Right cardiac atrium (tissue), 5 donors: ENCODE data around the gene SLC6A8. TPM values are rescaled to one million over a fixed set of nuclear protein-coding genes. Genes with fewer than 3 reads are reported as not detected.

Source experiments
- ATAC-seq, 2 donors: fragments of 200-7000 bp; cut with Tn5 transposase; one replicate each; pipeline versions ENCODE4 v1.8.0 to v1.9.1; 2020; ENCODE audit warnings: moderate library complexity in 2 of 2, mild to moderate bottlenecking in 1 of 2
- DNase-seq, 3 donors: peaks; one replicate each; pipeline ENCODE4 v3.0.0-alpha.2; 2020
- H3K27ac ChIP-seq: one replicate; pipeline ENCODE4 v1.5.1; 2013; ENCODE audit warnings: mild to moderate bottlenecking, low read length, control low read depth, moderate library complexity
- H3K27me3 ChIP-seq: one replicate; pipeline ENCODE4 v1.6.1; 2013; ENCODE audit not compliant: control insufficient read depth, insufficient read depth
- H3K4me1 ChIP-seq: one replicate; pipeline ENCODE4 v1.6.1; 2013; ENCODE audit warnings: low read length; ENCODE audit not compliant: control insufficient read depth, insufficient read depth
- H3K4me3 ChIP-seq: one replicate; pipeline ENCODE4 v1.5.1; 2013; ENCODE audit warnings: low read length, control low read depth
- H3K9me3 ChIP-seq: one replicate; pipeline ENCODE4 v1.6.1; 2013; ENCODE audit warnings: low read length; ENCODE audit not compliant: control insufficient read depth
- WGBS: extraction: QIAGEN DNeasy Blood & Tissue Kit; methylation state at CpG from one replicate; pipeline ENCODE4 v1.1.7; 2013; 5-methylcytosine and 5-hydroxymethylcytosine counted together
- intact Hi-C, 4 donors: fragments of 100-400 bp; cut with DNase I; formaldehyde crosslinking; loops; one replicate each; pipeline versions ENCODE4 v1.11.0 to v1.14.0; 2022 to 2023
- polyA plus RNA-seq: library from polyadenylated mRNA; stranded (reverse); fragments of 200-250 nt; gene quantifications from one replicate; pipeline ENCODE4 v1.2.3, GENCODE V29; 2013
- total RNA-seq, 4 donors: library from RNA; stranded (reverse); fragmentation: NEBNext Ultra II Directional; extraction: Animal tissue kit (Norgen Biotek cat#: 25700); gene quantifications; one replicate each; pipeline ENCODE4 v1.2.1, GENCODE V29; 2021
- donor health status: healthy with polysubstance abuse.
- donor health status: DM: no; HTN: yes; CAD: no.
- donor health status: DM: no; HTN: no; CAD: no.
- donor health status: DM: no; HTN: yes; CAD: no; lungs with severe emphysema.
- donor health status: DM: yes; HTN: yes; CAD: no.

SLC6A8 gene
- total and polyA plus RNA-seq, 5 donors: 107 to 191 (median 140) TPM

- Histone ChIP-seq H3K27ac (no peak overlapping the region), H3K4me1 (no peaks in the 10 kb centered on the region), H3K4me3 (no peak overlapping the region), H3K9me3 (no peaks in the 10 kb centered on the region), H3K27me3 (no peaks in the 10 kb centered on the region)
- intact Hi-C loops: loop anchor here in 1 of 4 donors (10.0 kb wide), 1 partner anchor 95 kb away; no protein-coding TSS in a partner anchor
- WGBS: 85% methylated on average over 26 of the region's 26 CpGs
- peak; percentile 40 to 64 for ATAC-seq
- DNase-seq: peak in 1 of 3 donors; percentile 62
These were observed 38.4 kb upstream of the SLC6A8 start for GRCh38 chrX:153649178-153649914.

- no peak for ATAC-seq
- 75% methylated on average over 41 of the region's 41 CpGs for WGBS
- no peaks in the 10 kb centered on the region for H3K27me3 ChIP-seq
- peak in 1 of 3 donors; percentile 62 for DNase-seq
- H3K4me3 ChIP-seq: no peak overlapping the region
- intact Hi-C loops: loop anchor here in 1 of 4 donors (10.0 kb wide), 1 partner anchor 95 kb away; no protein-coding TSS in a partner anchor
- H3K4me1 ChIP-seq: no peaks in the 10 kb centered on the region
- H3K9me3 ChIP-seq: no peaks in the 10 kb centered on the region
- no peak overlapping the region for H3K27ac ChIP-seq
These were observed 37.6 kb upstream of the SLC6A8 start for GRCh38 chrX:153649915-153650782.

GRCh38 chrX:153650959-153651358 is 36.8 kb upstream of the SLC6A8 start:
- H3K27me3 ChIP-seq: no peaks in the 10 kb centered on the region
- no peak overlapping the region for H3K27ac ChIP-seq
- 92% methylated on average over 13 of the region's 13 CpGs for WGBS
- no peaks in the 10 kb centered on the region for H3K4me1 ChIP-seq
- DNase-seq (peak in 1 of 3 donors; percentile 26), ATAC-seq (no peak)
- H3K4me3 ChIP-seq: no peak overlapping the region
- no peaks in the 10 kb centered on the region for H3K9me3 ChIP-seq
- intact Hi-C loops: no loop called here

GRCh38 chrX:153651540-153652079 is 36.1 kb upstream of the SLC6A8 start:
- H3K4me1 ChIP-seq: no peaks in the 10 kb centered on the region
- WGBS: 77% methylated on average over 9 of the region's 9 CpGs

DNA sequence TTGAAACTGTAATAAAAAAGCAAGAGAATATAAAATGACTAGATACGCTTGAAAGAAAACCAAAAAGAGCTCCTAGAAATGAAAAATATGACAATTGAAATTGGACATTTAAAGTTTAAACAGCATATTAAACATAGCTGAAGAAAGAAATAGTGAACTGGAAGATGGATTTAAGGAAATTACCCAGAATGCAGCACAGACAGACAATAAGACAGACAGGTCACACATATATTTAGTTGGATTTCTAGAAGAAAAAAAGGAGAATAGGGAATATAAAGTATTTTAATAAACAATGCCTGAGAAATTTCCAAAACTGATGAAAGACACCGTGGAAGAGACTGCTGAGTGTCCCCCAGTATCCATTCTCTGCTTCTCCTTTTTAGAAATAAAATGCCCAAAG is 34.2 kb upstream of the SLC6A8 start:
- no peak for DNase-seq
- no peak overlapping the region for H3K4me3 ChIP-seq
- intact Hi-C loops: no loop called here
- ATAC-seq: no peak
- 91% methylated on average over 2 of the region's 2 CpGs for WGBS
- H3K4me1 ChIP-seq: no peaks in the 10 kb centered on the region
- H3K9me3 ChIP-seq: no peaks in the 10 kb centered on the region
- H3K27ac ChIP-seq: no peak overlapping the region
- H3K27me3 ChIP-seq: no peaks in the 10 kb centered on the region

More at GRCh38 chrX:153651540-153652079, 36.1 kb upstream of the SLC6A8 start:
- H3K27ac ChIP-seq: no peak overlapping the region
- DNase-seq (no peak), ATAC-seq (no peak)
- H3K27me3 ChIP-seq: no peaks in the 10 kb centered on the region
- intact Hi-C loops: no loop called here
- H3K9me3 ChIP-seq: no peaks in the 10 kb centered on the region
- no peak overlapping the region for H3K4me3 ChIP-seq

GRCh38 chrX:153657161-153657560 is 30.6 kb upstream of the SLC6A8 start:
- Histone ChIP-seq H3K4me3 (no peak overlapping the region), H3K27me3 (no peaks in the 10 kb centered on the region), H3K27ac (no peak overlapping the region), H3K4me1 (no peaks in the 10 kb centered on the region), H3K9me3 (no peaks in the 10 kb centered on the region)
- WGBS: 87% methylated on average over 9 of the region's 9 CpGs
- DNase-seq: no peak
- ATAC-seq: no peak
- intact Hi-C loops: no loop called here

DNA sequence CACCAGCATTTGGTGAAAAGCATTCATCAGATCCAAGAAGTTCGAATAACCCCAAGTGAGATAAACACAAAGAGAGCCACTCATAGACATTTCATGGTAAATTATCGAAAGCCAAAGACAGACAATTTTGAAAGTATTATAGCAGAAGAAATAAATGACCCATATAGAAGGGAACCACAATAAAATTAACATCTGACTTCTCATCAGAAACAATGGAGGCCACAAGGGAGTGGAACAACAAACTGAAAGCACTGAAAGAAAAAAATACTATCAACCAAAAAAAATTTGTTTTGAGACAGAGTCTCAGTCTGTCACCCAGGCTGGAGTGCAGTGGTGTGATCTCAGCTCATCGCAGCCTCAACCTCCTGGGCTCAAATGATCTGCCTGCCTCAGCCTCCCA is 28.5 kb upstream of the SLC6A8 start:
- intact Hi-C loops: no loop called here
- no peak overlapping the region for H3K27ac ChIP-seq
- ATAC-seq: no peak
- no peaks in the 10 kb centered on the region for H3K9me3 ChIP-seq
- no peak overlapping the region for H3K4me3 ChIP-seq
- DNase-seq: no peak
- WGBS: 88% methylated on average over 3 of the region's 3 CpGs
- no peaks in the 10 kb centered on the region for H3K27me3 ChIP-seq
- no peaks in the 10 kb centered on the region for H3K4me1 ChIP-seq

DNA sequence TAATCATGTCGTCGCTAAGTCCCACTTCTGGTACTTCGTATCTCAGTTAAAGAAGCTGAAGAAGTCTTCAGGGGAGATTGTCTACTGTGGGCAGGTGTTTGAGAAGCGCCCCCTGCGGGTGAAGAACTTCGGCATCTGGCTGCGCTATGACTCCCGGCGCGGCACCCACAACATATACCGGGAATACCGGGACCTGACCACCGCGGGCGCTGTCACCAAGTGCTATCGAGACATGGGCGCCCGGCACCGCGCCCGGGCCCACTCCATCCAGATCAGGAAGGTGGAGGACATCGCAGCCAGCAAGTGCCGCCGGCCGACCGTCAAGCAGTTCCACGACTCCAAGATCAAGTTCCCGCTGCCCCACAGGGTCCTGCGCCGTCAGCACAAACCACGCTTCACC is 25.5 kb upstream of the SLC6A8 start:
- H3K4me3 ChIP-seq: no peak overlapping the region
- no peaks in the 10 kb centered on the region for H3K4me1 ChIP-seq
- H3K27ac ChIP-seq: no peak overlapping the region
- no peaks in the 10 kb centered on the region for H3K9me3 ChIP-seq
- 4% methylated on average over 31 of the region's 31 CpGs for WGBS
- no peak for ATAC-seq
- H3K27me3 ChIP-seq: no peaks in the 10 kb centered on the region
- intact Hi-C loops: loop anchor here in 3 of 4 donors (10.0 kb wide), 3 partner anchors 47 to 117 kb away; no protein-coding TSS in a partner anchor
- peak in 2 of 3 donors; percentile 76 to 83 for DNase-seq

DNA sequence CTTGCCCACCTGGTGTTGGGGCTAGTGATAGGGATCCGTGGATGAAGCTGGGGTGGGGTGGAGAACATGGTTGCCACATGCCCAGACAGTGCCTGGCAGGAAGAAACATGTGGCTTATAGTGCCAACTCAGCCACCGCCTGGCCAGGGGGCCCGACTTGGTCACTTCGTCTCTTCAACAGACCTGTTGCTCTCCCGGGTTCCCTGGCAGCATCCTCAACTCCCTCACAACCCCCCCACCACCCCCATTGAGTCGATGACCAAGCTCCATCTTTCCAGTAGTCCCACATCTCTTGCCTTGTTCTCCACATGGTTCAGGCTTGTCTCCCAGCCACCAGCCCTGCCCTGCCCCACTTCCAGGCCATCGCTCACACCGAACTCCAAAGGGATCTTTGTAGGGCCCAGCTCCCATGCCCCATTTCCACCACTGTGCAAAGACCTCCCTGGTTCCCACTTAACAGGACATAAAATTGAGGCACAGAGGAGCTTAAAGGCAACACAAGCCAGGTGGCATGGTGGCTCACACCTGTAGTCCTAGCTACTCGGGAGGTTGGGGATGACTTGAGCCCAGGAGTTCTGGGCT is 21.9 kb upstream of the SLC6A8 start:
- ATAC-seq (no peak), DNase-seq (no peak)
- Histone ChIP-seq H3K4me3 (no peak overlapping the region), H3K27ac (no peak overlapping the region), H3K4me1 (no peaks in the 10 kb centered on the region), H3K27me3 (no peaks in the 10 kb centered on the region), H3K9me3 (no peaks in the 10 kb centered on the region)
- WGBS: 73% methylated on average over 9 of the region's 9 CpGs
- intact Hi-C loops: loop anchor here (5.0 to 10.0 kb wide), 4 partner anchors 51 to 121 kb away; no protein-coding TSS in a partner anchor

- ATAC-seq (peak in 1 of 2 donors; percentile 15), DNase-seq (no peak)
- 61% methylated on average over 11 of the region's 11 CpGs for WGBS
- no peaks in the 10 kb centered on the region for H3K4me1 ChIP-seq
- H3K27me3 ChIP-seq: no peaks in the 10 kb centered on the region
- H3K9me3 ChIP-seq: no peaks in the 10 kb centered on the region
- intact Hi-C loops: loop anchor here (5.0 to 10.0 kb wide), 4 partner anchors 53 to 123 kb away; no protein-coding TSS in a partner anchor
- no peak overlapping the region for H3K4me3 ChIP-seq
- H3K27ac ChIP-seq: no peak overlapping the region
These were observed 20.3 kb upstream of the SLC6A8 start for GRCh38 chrX:153667281-153667955.
